ENCODE measurements around the gene TMEM263. TPM values are rescaled to one million over a fixed set of nuclear protein-coding genes. Genes with fewer than 3 reads are reported as not detected.

Gene TMEM263
- total and polyA plus RNA-seq, 9 of the 15 experiments (the other 6 are each of a cell fraction or from before 2014, with no cell fraction given) = 12.6 to 36.7 (median 24.4) TPM

GRCh38 chr12:106908561-106908960 lies 47.1 kb upstream of the TMEM263 start (continued):
- TF ChIP-seq ZMIZ1 (IDR thresholded peaks at IDR 0.05; ENCODE audit: low read depth in 2 of 2, low read length in 2 of 2) = no peak
- TF ChIP-seq HNRNPH1 (optimal IDR thresholded peaks at IDR 0.05; ENCODE audit: low read depth, low read length) = no peak
- TF ChIP-seq ZNF512 (tag; IDR thresholded peaks at IDR 0.05) = peak; percentile 83

- BruUV-seq (replicated peaks) = no TSS peak
- 9% methylated on average over 1 of the region's 1 CpG for WGBS (ENCODE audit: insufficient coverage, low coverage, missing lambda C conversion rate)
- no peak for FAIRE-seq
- Histone ChIP-seq H3K27me3 (ENCODE audit: control insufficient read depth in 2 of 2, insufficient read depth in 2 of 2, low read length in 2 of 2) (peaks cover 19 to 53% of the 10 kb centered on the region in 2 experiments; a peak in 3 of 5 replicates), H3K36me3 (ENCODE audit: control insufficient read depth, insufficient read depth, low read length) (no peaks in the 10 kb centered on the region), H3K4me2 (ENCODE audit: insufficient read depth, low read length) (no peak overlapping the region), H3K79me2 (ENCODE audit: control insufficient read depth, insufficient read depth, low read length) (no peaks in the 10 kb centered on the region), H3K4me3 (no peak overlapping the region), H4K20me1 (replicated peaks; ENCODE audit: control insufficient read depth, insufficient read depth, low read length) (no peaks in the 10 kb centered on the region), H3K4me1 (replicated peaks in 1 of 2; ENCODE audit: control insufficient read depth in 2 of 2, insufficient read depth in 2 of 2, low read length in 2 of 2) (no peaks in the 10 kb centered on the region; a peak in 2 of 5 replicates), H3K9me3 (replicated peaks; ENCODE audit: control insufficient read depth, insufficient read depth, low read depth, low read length) (no peaks in the 10 kb centered on the region), H2AFZ (ENCODE audit: low read depth, low read length) (no peak overlapping the region), H3K27ac (ENCODE audit: extremely low read depth, low read depth, low read length) (no peak overlapping the region), H3K9me1 (ENCODE audit: control insufficient read depth, insufficient read depth, low read length) (no peaks in the 10 kb centered on the region), H3K9ac (ENCODE audit: insufficient read depth in 1 of 2, low read depth in 2 of 2, low read length in 2 of 2) (no peak overlapping the region)
- DNase-seq (ENCODE audit: extremely low read depth in 1 of 4, low spot score in 3 of 4) = no peak
- peak; percentile 33; the same call in 1 of the 3 replicates for ATAC-seq
- in situ Hi-C loops (cut with MboI) = no loop called here
- intact Hi-C loops (cut with micrococcal nuclease) = loop anchor here (10.0 kb wide), 1 partner anchor 175 kb away; no protein-coding TSS in a partner anchor
- POLR2A ChIA-PET = interaction anchor here (0.9 to 1.1 kb wide), 2 partner anchors 170 to 552 kb away, joined by 3 to 4 read pairs; partner anchors contain the start of gene POLR3B
- CTCF ChIA-PET (ENCODE audit: low intra/inter-chr PET ratio) = no interaction called here
- no peak for TF ChIP-seq CEBPG (CRISPR knock-in tag; IDR thresholded peaks at IDR 0.05)
- no peak for TF ChIP-seq CEBPG (tag; conservative IDR thresholded peaks at IDR 0.05 in 1 of 2, IDR thresholded peaks at IDR 0.05 in 1 of 2)
- peak; percentile 39; the same call in 1 of the 2 replicates for TF ChIP-seq JUND (IDR thresholded peaks at IDR 0.05; ENCODE audit: borderline replicate concordance, low read depth, low read length)
- TF ChIP-seq JUND (tag; IDR thresholded peaks at IDR 0.05; ENCODE audit: borderline replicate concordance, low read depth, low read length) = peak; percentile 21; the same call in 1 of the 3 replicates
- no peak for TF ChIP-seq CAMTA2 (CRISPR knock-in tag; conservative IDR thresholded peaks at IDR 0.05)
- TF ChIP-seq, protein P1, sequence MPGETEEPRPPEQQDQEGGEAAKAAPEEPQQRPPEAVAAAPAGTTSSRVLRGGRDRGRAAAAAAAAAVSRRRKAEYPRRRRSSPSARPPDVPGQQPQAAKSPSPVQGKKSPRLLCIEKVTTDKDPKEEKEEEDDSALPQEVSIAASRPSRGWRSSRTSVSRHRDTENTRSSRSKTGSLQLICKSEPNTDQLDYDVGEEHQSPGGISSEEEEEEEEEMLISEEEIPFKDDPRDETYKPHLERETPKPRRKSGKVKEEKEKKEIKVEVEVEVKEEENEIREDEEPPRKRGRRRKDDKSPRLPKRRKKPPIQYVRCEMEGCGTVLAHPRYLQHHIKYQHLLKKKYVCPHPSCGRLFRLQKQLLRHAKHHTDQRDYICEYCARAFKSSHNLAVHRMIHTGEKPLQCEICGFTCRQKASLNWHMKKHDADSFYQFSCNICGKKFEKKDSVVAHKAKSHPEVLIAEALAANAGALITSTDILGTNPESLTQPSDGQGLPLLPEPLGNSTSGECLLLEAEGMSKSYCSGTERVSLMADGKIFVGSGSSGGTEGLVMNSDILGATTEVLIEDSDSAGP (CRISPR knock-in tag; IDR thresholded peaks at IDR 0.05) = no peak
- TF ChIP-seq ESRRB (CRISPR knock-in tag; IDR thresholded peaks at IDR 0.05; ENCODE audit: borderline replicate concordance) = no peak
- TF ChIP-seq, protein P2, sequence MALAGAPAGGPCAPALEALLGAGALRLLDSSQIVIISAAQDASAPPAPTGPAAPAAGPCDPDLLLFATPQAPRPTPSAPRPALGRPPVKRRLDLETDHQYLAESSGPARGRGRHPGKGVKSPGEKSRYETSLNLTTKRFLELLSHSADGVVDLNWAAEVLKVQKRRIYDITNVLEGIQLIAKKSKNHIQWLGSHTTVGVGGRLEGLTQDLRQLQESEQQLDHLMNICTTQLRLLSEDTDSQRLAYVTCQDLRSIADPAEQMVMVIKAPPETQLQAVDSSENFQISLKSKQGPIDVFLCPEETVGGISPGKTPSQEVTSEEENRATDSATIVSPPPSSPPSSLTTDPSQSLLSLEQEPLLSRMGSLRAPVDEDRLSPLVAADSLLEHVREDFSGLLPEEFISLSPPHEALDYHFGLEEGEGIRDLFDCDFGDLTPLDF (CRISPR knock-in tag; IDR thresholded peaks at IDR 0.05) = no peak
- peak; percentile 25; the same call in 1 of the 2 replicates for TF ChIP-seq ARID1B (IDR thresholded peaks at IDR 0.05)
Observed at GRCh38 chr12:106910202-106910601, 45.5 kb upstream of the TMEM263 start.
